Measurements from ENCODE around the gene PNLIPRP1.

Gene PNLIPRP1

DNA sequence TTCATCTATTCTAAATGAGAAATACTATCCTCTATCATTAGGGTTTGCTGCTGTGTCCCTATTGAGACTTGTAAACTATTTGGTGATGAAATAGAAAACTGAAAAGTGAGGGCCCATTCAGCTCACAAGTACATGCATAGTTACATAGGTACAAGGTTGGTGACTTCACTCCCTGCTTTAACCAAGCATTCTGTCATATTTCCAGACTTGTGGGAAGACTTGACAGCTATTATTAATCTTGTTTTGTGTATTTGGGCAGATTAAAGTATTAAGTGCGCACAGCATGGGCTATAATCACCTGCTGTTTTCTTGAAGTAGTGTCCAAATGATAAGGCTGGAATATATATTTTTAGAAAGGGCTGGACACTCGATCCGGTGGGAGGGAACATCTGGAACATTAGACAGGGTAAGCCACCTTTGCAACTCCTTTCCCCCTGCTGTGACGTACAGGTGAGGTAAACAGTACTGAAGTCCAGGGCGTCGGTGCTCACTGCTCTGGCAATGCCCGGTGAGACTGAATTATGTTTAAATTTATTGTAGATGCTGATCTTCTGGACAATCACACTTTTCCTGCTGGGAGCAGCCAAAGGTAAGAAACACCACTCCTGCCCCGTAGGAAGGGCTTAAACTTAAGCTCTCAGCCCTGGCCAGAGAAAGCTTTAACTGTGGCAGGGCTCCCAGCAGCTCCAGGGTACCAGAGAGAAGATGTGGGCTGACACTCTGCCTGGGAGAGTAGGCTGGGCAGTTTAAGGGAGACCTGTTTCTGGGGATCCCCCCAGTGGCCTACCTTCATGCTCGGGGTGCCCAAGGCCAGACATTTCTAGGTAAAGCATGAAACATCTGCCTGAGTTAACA lies at the start of gene PNLIPRP1:
Gene PNLIPRP1, plus strand, starts transcription at position 370 of the 855 bp plus-strand sequence. Its CDS starts 171 bp downstream, at position 541.
- DNase-seq = no peak

DNA sequence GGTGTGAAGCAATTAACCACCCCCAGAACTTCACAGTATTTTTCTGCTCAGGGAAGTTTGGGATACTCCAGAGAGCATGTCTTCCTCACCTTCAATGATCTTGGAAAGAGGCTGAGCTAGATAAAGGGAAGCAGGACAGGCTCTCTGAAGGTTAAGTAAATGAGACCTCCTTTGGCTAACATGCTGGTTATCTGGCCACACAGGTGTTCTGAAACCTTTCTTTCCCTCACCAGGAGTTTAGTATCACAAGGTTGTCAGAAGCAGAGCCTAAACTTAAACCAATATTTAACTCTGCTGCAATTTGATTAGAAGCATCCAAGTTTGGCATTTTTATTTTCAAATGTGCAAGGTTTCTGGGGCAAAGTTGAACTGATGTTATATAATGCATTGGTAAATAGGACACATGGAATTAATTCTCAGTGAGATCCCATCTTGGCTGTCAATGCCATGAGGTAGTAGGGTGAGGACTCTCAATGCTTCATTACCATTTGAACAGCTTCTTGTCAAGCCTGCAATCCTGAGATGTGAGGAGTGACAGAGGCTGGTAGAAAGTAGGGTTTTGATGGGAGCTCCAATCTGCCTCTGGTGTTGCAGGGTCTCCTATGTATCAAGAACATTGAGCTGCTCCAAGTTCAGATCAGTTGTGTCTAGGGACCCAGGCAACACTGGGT lies 48.6 kb upstream of the PNLIPRP1 start:
- DNase-seq = no peak

DNA sequence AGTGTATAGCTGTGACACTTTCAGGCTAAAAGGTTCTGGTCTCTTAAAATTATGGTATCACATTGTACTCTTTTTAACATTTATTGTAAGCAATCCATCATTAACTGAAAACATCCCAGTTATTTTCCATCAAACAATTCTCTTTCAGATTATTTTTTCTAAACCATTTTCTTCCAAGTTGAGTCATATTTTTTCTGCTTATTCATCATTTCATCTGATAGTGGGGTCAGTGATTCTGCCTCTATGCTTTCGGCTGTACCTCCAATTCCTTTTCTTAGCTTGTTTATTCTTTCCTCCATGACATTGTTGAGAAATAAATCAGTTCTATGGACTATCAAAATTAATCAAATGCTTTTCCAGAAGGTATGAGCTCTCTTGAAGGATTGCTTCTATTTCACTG lies 45.6 kb upstream of the PNLIPRP1 start:
- DNase-seq = no peak

DNA sequence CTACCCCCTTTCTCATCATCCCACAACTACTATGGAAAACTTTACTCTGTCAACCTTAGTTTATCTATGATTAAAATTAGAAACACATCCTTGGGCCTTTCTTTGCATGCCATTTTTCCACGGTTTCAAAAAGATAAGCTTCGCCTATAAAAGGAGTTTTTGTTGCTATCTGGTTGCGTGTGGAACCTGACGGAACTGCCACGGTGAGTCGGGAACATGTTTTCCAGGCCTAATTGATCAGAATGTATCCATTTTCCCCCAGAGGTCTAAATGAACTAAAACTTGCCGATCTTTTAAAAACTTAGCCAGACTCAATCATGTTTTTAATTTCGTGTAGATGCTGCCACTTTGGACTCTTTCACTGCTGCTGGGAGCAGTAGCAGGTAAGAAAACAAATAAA lies 45.0 kb upstream of the PNLIPRP1 start, which contains the start of gene PNLIP:
Gene PNLIP, plus strand, starts transcription at position 176 of the 400 bp plus-strand sequence. Its CDS starts 162 bp downstream, at position 338.
- DNase-seq = no peak

DNA sequence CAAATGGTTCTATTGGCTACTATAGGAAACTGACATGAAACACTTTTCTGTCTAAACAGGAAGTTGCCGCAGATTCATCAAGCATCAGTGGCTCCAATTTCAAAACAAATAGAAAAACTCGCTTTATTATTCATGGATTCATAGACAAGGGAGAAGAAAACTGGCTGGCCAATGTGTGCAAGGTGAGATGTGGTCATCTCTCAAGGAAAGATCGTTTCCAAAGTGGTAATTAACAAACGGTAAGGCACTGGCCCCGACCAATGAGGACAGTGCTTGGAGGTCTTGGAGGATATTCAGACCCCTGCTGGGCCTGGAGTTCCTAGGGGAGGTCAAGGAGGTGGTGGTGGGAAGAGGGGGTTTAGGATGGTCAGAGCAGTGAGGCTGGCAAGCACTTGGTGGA lies 42.5 kb upstream of the PNLIPRP1 start:
- no peak for DNase-seq

DNA sequence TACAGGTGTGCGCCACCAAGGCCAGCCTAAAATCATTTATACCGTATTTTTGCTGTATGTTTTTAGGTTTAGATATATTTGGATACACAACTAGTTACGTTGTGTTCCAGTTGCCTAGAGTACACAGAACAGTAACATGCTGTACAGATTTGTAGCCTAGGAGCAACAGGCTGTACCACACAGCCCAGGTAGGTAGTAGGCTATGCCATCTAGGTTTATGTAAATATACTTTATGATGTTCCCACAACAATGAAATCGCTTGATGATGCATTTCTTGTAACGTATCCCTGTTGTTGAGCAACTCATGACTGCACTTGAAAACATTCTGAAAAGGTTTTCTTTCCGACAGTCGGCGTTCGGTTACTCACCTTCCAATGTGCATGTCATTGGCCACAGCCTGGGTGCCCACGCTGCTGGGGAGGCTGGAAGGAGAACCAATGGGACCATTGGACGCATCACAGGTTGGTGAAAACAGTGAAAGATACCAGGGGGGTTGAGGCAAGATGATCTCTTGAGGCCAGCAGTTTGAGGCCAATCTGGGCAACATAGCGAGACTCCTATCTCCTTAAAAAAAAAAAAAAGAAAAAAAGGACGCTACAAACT lies 37.3 kb upstream of the PNLIPRP1 start:
- no peak for DNase-seq

DNA sequence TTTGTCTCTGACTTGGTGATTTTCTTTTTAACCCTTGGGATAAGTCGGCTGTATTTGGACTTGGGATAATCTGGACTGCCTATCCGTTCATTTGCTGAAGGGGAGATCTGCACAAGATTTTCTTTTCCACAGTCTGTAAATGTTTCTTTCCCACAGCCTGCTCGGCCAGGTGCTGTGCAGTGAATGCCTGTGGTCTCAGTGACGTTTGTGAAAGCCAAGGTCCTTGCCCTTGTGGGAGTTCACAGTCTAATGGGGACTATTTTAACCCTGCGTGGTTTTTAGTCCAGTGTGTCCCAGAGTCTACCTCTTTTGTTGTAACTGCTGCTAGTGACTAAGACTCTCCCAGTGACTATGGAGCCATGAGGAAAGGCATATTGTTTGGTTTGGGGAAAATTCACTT lies 36.1 kb upstream of the PNLIPRP1 start:
- no peak for DNase-seq

DNA sequence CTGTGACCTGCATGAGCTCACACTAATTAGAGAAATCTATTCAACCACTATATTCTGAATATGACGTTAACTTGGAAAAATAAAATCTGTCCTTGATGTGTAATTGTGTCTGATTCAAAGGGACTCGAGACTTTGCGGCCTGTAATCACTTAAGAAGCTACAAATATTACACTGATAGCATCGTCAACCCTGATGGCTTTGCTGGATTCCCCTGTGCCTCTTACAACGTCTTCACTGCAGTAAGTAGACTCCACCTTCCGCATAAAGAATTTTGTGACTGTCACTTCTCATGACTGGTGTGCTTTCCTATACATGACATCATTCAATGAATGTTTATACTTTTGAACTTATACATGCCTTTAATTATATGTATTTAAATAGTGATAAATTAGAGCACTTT lies 34.9 kb upstream of the PNLIPRP1 start:
- no peak for DNase-seq

DNA sequence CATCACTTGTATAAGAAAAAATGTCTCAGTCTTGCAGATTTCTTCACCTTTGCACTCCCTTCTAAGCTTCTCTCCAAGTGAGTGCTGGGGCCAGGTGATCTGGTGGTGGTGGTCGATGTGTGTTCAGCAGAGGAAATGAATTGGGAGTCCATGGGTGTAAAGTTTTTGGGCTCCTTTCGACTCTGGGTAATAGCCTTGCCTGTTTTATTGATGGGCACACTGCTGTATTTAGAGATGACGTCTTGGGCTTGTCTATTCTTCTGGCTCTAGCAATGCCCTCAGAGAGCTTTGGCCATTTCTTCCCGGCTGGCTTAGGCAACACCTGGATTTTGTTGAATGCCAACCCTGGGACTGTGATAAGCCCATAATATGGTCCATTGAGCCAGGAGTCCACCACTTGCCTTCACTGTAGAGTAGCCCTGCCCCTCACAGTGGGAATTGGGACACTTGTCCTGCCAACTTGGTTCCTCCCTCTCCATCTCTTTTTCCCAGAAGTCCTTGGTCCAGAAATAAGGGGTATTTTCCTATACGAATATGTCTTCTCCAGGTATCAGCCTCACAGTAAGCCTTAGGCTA lies 33.4 kb upstream of the PNLIPRP1 start:
- DNase-seq = no peak

DNA sequence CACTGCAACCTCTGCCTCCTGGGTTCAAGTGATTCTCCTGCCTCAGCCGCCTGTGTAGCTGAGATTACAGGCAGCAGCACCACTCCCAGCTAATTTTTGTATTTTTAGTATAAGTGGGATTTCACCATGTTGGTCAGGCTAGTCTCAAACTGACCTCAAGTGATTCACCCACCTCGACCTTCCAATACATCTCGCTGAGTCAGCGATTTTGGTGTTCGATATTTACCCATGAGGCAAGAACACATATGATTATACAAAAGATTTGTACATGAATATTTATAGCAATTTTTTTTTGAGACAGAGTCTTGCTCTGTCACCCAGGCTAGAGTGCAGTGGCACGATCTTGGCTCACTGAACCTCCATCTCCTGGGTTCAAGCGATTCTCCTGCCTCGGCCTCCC lies 25.2 kb upstream of the PNLIPRP1 start:
- DNase-seq = no peak

DNA sequence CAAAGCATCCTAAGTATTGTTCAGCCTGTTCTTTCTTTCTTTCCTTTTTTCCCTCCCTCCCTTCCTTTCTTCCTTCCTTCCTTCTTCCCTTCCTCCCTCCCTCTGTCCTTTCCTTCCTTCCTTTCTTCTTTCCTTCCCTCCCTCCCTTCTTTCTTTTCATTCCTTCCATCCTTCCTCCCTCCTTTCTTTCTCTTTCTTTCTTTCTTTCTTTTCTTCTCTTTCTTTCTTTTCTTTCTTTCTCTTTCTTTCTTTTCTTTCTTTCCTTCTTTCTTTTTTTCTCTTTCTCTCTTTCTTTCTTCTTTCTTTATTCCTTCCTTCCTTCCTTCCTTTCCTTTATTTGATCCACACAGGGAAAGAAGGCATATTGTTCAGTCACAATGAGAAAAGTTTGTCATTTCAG lies 23.8 kb upstream of the PNLIPRP1 start:
- no peak for DNase-seq

DNA sequence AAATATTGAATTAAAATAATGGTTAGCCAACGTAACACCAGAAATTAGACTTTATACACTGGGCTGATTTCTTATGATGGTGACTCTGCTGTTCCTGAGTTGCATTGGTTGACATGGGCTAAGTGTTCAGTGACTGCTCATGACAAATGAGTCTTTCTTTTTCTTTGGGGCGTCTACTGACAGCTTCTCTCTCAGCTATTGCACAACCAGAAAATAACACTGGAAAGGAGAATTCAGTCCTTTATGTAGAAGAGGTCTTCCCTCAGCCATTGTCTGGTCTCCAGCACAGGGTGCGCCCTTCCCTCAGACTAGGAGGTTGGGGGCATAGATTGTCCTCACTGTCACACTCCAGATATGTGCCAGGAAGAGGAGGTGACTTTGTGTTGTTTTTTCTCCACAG lies 23.4 kb upstream of the PNLIPRP1 start:
- DNase-seq = no peak

DNA sequence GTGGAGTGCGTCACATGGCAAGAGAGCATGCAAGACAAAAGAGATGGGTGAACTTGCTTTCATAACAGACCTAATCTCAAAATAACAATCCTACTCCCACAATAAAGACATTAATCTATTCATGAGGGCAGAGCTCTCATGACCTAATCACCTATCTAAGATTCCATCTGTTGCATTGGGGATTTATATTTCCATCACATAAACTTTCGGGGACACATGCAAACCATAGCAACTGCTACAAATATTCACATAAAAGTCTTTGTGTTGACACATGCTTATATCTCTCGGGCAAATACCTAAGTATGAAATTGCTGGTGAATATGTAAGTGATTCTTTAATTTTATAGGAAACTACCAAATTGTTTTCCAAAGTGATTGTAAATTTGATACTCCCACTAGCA lies 16.0 kb upstream of the PNLIPRP1 start:
- no peak for DNase-seq

DNA sequence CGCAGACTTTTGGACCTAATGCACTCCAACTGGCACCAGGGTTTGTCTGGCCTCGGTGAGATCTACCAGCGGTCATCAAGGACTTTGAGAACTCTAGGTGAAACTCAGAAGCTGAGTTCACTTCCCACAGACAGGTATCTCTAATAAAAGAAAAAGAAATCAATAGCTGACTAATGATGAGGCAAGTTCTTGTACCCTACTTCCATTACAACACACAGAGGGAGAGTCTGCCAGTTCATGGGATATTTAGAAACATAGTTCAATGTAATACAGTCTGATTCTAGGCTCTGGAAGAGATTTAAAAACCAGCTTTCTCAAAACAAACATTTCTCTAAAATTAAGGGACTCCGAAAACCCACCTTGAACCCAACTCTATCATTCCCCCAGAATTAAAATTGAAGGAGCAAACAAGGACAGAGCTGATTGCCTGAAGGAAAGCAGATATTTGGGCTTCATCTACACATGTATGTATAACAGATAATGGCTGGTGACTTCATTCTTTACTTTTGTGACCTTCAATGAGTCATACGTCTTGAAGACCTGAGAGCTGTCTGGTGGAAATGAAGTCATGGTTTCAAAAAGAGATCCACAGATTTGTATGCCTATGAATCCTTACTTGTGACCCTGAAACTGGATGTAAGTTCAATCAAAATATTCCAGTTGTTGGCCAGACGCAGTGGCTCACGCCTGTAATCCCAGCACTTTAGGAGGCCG lies 2.7 kb upstream of the PNLIPRP1 start:
- DNase-seq = no peak

DNA sequence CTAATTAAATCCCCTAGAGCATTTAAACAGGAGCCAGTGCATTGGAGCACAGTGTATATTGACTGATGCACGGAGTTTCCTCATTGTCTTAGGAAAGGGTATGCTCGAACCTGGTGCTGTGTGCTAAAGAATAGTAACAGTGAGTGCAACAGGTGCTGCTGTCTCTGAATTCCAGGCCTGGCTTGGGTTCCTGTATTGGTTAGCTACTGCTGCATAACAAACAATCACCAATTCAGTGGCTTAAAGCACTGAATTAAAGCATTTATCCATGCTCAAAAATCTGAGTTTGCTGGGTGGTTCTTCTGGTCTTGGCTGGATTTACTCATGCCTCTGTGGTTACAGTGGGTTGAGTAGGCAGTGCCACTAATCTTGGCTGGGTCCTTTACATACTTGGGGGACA lies 1.8 kb upstream of the PNLIPRP1 start:
- no peak for DNase-seq

DNA sequence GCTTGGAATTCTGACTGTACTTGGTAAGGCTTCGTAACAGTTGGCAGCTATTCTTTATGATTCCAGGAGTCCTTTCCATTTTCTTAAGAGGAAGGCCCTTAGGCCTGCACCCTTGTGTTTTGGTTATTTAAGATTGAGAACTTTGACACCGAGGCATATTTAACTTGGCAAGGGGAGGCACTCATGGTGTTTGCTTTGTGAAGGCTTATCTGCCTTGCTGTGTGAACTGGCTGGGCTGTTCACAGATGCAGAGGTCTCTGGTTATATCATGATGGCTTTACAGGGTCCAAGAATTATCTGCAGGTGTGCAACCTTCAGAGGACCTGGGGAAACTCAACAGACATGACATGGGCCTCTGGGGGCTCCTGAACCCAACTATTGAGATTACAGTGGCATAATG lies 833 bp upstream of the PNLIPRP1 start:
- no peak for DNase-seq

DNA sequence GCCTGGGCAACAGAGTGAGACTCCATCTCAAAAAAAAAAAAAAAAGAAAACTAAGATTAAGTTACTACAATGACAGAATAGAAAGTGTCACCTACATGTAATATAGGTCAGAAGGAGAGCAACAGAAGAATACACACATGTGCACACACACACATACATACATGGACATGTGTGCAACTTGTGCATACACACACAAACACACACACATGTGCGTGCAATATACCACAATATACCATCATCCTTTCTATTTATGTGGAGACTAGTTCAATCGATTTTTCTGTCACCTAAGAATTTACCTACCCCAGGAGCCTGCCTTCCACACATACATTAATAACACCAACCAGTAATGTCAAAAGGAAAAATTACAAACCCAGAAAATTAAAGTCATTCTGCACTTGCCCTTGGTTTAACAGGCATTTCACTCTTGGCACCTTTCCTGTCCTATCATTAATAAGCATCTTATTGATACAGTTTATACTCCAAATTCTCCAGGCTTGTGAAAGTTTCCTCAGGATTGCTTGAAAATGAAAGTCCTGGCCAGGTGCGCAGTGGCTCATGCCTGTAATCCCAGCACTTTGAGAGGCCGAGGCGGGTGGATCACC lies 2.5 kb downstream of the PNLIPRP1 start:
- no peak for DNase-seq

DNA sequence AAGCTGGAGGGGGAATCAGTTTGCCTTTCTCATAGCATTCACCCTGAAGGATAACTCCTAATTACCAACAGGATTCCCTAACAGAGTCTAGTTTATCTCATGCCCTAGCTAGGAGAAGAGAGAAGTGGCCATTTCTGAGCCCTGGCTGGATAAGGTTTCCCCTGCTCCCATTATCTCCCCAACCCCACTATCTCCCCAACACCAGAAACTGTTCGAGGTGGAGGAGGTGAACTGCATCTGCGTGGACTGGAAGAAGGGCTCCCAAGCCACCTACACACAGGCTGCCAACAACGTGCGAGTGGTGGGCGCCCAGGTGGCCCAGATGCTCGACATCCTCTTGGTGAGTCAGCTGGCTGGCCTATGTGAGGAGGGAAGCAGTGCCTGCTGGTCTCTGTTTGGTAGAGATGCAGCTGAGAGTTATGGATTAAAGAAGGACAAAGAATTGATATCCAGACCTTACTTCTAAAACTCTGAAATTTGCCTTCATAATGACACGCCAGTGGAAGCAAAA lies 3.8 kb downstream of the PNLIPRP1 start:
- no peak for DNase-seq

DNA sequence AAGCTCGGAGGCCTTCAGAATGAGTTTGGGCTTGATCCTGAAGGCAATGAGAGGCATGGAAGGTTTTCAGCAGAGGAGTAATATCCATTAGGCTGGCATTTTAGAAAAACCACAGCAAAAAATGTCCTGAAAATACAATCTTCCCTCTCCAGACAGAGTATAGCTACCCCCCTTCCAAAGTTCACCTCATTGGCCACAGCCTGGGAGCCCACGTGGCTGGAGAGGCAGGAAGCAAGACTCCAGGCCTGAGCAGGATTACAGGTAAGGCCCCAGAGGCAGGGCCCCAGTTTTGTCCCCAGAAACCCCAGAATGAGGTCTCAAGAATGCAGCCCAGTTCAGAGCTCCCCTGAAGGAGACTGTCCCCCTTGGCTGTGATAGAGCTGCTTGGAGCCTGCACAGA lies 5.3 kb downstream of the PNLIPRP1 start:
- no peak for DNase-seq

DNA sequence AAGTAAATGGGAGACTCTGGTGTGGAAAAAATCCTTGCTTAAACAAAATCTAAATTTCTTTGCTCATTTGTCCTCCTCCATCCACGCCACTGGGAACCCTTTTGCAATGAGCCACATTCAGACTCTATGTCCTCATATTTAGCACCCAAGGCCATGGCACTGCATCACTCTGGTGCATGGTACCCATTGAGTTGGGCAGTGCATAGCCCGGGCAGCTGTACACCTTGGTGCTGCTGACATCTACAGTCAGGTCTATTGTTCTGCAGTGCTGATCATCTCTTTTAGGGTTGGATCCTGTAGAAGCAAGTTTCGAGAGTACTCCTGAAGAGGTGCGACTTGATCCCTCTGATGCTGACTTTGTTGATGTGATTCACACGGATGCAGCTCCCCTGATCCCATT lies 6.8 kb downstream of the PNLIPRP1 start:
- DNase-seq = no peak

DNA sequence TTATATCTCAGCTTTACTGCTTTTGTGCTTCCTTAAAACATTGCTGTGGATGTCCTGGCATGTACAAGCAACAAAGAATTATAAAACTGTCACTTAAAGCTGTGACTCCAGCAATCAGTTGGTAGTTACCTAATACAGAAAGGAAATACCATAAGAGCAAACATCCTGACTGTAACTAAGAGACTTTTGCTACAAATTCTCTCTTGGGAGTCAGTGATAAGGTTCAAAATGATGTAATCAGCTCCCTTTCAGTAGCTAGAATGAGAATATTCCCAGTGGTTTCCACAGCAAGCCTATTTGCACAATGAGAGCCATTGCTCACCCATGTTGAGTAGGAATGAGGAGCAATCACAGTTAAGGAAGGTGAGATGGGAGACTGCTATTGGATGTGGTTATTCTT lies 7.6 kb downstream of the PNLIPRP1 start:
- no peak for DNase-seq

DNA sequence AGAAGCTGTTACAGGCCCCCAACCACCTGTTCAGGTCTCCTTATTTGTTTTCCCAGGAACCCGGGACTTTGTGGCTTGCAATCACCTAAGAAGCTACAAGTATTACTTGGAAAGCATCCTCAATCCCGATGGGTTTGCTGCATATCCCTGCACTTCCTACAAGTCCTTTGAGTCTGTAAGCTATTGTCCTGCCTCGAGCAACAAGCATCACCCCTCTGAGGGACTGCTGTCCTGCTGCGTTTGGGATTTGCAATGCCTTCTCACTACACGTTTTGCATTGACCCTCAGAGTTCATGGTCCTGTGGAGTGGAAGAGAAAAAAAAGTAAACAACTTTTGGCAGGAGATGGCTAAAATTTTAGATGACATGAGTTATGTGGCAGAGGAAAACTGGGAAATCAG lies 9.2 kb downstream of the PNLIPRP1 start:
- no peak for DNase-seq
